Measurements from ENCODE around the gene TMBIM1.

DNA sequence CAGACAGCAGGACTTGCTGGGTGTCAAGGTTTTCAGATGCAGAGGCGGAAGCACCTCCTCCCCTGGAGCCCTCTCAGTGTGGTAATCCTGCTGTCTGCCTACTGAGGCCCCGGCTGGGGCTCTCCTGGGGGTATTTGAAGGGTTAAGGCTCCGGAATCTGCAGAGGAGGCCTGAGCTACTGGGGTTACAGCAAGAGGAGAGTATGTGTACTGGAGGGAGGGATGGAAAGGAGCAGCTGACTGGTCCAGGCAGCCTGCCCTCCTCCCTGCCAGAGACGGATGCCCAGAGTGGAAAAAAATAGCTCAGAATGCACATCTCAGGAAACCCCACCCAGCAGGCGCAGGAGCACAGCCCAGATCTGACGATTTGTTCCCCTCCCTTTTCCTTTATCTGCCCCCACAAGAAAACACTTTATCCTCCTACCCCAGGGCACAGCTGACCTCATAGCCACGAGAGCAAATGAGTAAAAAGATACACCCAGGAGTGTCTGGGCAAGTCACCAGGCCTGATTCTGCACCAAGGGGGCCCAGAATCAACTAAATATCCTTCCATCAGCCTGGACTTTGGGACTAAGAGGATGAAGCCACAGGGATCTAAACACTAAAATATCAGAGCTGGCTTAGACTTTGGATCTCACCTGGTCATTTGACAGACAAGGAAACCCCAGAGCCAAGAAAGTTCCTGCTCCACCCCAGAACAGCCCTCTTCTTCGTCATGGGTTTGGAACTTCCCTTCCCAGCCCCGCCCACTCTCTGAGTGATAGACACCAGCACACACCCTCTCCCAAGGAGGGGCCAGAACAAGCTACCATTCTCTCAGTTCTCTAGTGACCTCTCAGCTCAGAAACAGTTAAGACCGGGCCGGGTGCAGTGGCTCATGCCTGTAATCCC lies 5.5 kb downstream of the TMBIM1 start:
- TF ChIP-seq, protein P1, sequence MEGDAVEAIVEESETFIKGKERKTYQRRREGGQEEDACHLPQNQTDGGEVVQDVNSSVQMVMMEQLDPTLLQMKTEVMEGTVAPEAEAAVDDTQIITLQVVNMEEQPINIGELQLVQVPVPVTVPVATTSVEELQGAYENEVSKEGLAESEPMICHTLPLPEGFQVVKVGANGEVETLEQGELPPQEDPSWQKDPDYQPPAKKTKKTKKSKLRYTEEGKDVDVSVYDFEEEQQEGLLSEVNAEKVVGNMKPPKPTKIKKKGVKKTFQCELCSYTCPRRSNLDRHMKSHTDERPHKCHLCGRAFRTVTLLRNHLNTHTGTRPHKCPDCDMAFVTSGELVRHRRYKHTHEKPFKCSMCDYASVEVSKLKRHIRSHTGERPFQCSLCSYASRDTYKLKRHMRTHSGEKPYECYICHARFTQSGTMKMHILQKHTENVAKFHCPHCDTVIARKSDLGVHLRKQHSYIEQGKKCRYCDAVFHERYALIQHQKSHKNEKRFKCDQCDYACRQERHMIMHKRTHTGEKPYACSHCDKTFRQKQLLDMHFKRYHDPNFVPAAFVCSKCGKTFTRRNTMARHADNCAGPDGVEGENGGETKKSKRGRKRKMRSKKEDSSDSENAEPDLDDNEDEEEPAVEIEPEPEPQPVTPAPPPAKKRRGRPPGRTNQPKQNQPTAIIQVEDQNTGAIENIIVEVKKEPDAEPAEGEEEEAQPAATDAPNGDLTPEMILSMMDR (IDR thresholded peaks at IDR 0.05) = no peak
- no peak for TF ChIP-seq ZFX (IDR thresholded peaks at IDR 0.05; ENCODE audit: borderline replicate concordance)

All from 22Rv1 (cell line).